Activated CD4-positive, alpha-beta T cell treated with anti-CD3 and anti-CD28 coated beads for 24 hours (primary cell): ENCODE data around the gene ZNF331.

Source experiments
- DNase-seq, 2 donors: peaks; one replicate each; pipeline ENCODE4 v3.0.0-alpha.2; 2020; ENCODE audit warnings: low read depth in 2 of 2

The ZNF331 gene

GRCh38 chr19:53571339-53571738, 33.4 kb downstream of the ZNF331 start:
- no peak for DNase-seq

GRCh38 chr19:53576941-53577653, 39.2 kb downstream of the ZNF331 start:
- no peak for DNase-seq

DNA sequence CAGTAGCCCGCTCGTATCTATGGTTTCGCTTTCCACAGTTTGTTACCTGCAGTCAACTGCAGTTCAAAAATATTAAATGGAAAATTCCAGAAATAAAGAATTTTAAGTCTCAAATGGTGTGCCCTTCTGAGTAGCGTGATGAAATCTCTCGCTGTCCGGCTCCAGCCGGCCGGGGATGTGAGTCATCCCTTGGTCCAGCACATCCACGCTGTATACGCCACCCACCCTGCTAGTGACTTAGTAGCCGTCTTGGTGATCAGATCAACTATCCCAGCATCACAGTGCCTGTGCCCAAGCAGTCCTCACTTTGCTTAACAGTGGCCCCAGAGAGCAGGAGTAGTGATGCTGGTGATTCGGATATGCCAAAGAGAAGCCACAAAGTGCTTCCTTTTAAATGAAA, 40.0 kb downstream of the ZNF331 start:
- DNase-seq, result no peak

GRCh38 chr19:53579518-53579917, 41.6 kb downstream of the ZNF331 start:
- no peak for DNase-seq

GRCh38 chr19:53580871-53581835, 43.2 kb downstream of the ZNF331 start:
- no peak for DNase-seq

DNA sequence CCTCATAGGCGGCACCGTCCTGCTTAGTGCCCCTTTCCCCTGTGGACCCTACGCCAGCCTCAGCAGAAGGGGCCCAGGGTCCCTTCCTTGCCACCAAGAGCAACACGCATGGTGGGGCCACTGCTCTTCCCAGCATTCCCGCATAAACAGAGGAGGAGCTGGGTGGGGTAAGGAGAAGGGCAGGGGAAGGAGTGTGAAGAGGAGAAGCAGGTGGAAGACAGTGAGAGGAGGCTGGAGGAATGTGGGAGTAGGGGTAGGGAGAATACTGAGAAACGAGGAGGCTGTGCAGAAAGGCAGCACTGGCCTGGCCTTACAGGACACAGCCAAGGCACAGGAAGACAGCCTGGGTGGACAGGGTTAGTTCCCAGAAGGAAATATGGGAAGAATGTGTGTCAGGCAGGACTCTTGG, 43.9 kb downstream of the ZNF331 start:
- no peak for DNase-seq

- no peak for DNase-seq
Measured at GRCh38 chr19:53583181-53583580, 45.2 kb downstream of the ZNF331 start.

DNA sequence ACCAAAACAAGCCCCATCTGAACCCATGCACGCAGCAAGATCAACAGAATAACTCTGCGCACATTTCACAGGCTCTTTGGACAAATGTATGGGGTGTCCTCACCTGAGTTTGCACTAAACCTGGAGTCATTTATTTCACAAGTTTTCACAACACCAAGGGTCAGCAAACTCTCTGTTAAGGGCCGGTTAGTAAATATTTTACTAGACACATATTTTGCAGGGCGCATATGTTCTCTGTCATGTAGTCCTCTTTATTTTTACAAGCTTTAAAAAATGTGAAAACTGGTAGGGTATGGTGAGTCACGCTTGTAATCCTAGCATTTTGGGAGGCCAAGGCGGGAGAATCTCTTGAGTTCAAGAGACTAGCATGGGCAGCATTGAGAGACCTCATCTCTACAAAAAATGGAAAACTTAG, 48.3 kb downstream of the ZNF331 start:
- DNase-seq, result no peak

DNA sequence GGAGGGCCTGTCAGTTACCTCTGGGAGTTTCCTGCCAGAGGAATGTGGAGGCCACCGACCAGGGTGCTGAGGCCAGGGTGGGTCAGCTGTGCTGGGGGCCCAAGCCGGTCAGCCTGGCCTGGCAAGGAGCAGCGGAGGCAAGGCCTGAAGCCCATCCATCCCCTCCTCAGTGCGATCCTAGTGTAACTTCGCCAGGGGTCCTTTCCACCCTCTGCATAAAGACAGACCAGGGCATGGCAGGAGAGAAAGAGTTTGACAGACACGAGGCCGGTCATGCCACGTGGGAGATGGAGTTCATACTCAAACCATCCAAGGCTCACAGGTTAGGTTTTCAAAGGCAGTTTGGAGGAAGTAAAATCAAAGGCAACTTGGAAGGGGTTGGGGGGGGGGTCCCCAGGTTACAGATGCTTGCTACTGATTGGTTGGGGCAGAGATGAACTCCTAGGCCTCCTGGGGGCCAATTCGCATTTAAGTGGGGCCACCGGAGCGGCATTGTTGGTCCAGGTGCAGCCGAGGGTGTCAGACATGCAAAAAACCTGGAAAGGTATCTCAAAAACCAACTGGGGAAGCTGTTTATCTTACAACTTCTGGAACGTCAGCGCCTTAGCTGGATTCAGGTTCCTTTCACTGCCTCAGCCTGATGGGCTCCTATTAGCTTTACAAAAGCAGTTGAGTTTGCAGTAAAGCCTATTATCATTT, 57.0 kb downstream of the ZNF331 start:
- DNase-seq, result no peak

- DNase-seq, result no peak
Measured at GRCh38 chr19:53595510-53595867, 57.5 kb downstream of the ZNF331 start.

DNA sequence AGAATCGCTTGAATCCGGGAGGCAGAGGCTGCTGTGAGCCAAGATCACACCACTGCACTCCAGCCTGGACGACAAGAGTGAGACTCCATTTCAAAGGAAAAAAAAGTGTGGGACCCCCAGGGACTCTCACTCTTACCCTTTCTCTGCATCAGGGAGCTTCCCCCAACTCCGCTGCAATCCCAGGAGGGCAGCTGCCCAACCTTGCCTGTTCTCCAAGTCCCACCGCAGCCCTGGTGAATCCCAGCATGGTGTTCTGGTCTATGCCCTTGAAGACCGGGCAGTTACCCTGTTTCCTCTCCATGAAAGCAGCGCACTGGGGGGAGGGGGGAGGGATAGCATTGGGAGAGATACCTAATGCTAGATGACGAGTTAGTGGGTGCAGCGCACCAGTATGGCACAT, 58.1 kb downstream of the ZNF331 start:
- no peak for DNase-seq

GRCh38 chr19:53597023-53597422, 59.1 kb downstream of the ZNF331 start:
- no peak for DNase-seq

DNA sequence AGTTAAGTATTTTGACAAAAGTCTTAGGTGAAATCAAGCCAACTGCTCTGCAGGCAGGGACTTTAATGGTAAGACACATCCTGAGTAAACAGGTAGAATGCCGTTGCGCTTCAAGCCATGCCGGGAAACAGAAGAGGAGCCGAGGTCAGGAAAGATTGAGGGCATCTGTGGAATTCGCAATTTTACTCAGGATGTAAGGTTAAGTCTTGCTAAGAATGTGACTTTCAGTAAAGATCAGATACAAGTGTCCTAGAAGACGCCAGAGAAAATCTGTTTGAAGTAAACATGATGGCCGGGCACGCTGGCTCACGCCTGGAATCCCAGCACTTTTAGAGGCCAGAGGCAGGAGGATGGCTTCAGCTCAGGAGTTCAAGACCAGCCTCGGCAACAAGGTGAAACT, 60.4 kb downstream of the ZNF331 start:
- no peak for DNase-seq

- no peak for DNase-seq
Measured at GRCh38 chr19:53600217-53600616, 62.3 kb downstream of the ZNF331 start.

GRCh38 chr19:53606031-53606430, 68.1 kb downstream of the ZNF331 start:
- DNase-seq, result no peak

GRCh38 chr19:53608381-53608780, 70.4 kb downstream of the ZNF331 start:
- no peak for DNase-seq

GRCh38 chr19:53612762-53613526, 75.0 kb downstream of the ZNF331 start:
- no peak for DNase-seq

- DNase-seq, result no peak
Measured at GRCh38 chr19:53621885-53622740, 84.2 kb downstream of the ZNF331 start.

- no peak for DNase-seq
Measured at GRCh38 chr19:53624771-53625545, 87.0 kb downstream of the ZNF331 start.

GRCh38 chr19:53626486-53626885, 88.5 kb downstream of the ZNF331 start:
- no peak for DNase-seq
